Activated T-cell treated with anti-CD3 and anti-CD28 coated beads for 1 hour (primary cell): Measurements from ENCODE around the gene ELL2.

ENCODE experiments used
- DNase-seq: peaks from one replicate; pipeline ENCODE4 v3.0.0-alpha.2; 2020; ENCODE audit warnings: low read depth

The ELL2 gene

DNA sequence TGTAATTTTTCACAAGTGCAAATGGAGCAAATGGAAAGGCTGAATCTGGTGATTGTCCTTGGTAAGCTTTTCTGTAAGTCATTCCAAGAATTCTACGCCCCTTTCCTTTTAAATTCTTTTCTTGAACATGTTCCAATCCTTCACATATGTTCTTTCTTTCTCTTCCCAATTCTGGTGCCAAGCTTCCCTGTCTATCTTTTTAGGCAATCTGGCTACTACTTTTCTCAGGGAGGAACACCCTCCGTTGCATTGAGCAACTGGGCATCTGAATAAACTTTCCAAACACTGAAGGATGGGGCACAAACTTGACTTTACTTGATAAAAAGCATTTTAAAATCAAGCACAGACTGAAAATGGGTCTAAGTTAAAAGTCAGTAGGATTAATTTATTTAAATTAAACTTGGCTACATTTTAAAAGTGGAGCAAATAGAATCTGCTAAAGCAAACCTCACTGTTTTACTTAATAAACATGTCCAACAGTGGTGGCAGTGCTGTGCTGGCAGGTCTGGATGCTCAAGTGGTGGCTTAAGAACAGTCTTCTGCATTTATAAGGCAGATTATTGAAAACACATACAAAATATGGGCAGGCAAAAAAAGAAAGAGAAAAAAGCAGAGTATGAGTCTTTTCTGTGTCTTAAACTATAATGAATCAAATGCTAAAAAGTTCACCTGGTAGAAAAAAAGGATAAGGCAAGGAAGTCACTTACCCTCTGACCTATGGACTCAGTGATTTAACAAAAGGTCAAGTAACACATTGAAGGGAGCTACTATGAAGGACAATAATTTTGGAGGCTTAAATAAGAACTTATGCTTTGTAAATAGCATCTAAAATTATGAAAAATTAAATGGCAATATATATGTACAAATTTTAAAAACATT is 5.4 kb downstream of the ELL2 start:
- DNase-seq, result no peak

- DNase-seq, result no peak
These were observed 6.9 kb downstream of the ELL2 start for GRCh38 chr5:95954716-95955115.

- DNase-seq, result no peak
These were observed 8.5 kb downstream of the ELL2 start for GRCh38 chr5:95953021-95953702.

DNA sequence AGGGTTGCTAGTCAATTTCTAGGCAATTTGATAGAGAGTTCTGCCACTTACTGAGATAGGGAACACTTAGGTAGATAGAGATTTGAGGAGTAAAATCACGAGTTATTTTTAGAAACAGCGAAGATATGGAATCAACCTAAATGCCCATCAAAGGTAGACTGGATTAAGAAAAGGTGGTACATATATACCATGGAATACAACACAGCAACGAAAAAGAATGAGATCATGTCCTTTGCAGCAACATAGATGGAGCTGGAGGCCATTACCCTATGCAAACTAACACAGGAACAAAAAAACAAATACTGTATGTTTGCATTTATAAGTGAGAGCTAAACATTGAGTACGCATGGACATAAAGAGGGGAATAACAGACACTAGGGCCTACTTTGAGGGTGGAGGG is 9.7 kb downstream of the ELL2 start:
- DNase-seq, result no peak

GRCh38 chr5:95949810-95950209 is 11.8 kb downstream of the ELL2 start:
- DNase-seq, result no peak

GRCh38 chr5:95948631-95949030 is 13.0 kb downstream of the ELL2 start:
- DNase-seq, result no peak

DNA sequence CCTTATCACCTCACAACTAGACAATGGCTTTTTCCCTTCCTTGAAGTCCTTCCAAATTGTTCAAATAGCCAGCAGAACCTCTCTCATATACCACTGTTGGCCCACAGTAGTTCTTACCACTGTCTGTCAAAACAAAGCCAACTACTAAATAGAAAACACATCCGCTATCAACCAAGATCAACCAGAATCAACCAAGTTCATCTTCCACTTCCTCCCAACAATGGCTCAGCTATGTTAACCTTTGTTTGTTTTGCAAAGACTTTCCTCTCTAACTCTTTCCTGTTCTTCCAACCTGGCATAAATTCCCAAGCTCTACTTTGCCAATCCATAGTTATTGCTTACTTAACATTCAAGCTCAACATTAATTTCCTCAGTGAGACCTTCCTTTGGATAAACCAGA is 15.2 kb downstream of the ELL2 start:
- no peak for DNase-seq

GRCh38 chr5:95942968-95943367 is 18.7 kb downstream of the ELL2 start:
- no peak for DNase-seq

DNA sequence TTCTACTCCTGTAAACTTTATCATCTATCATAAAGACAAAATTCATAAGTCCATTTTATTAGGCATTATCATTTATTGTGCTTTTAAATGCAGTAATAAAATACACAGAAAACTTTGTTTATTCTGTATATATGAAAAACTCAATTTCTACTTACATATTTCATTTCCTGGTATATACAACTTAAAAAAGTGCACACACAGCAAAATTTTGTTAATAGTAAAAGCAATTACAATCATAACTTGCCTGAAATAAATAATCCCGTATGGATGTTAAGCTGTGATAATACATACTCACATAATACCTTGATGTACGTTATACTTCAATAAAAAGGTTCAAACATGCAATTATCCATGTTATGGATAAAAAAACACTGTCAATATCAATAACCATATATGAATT is 19.2 kb downstream of the ELL2 start:
- no peak for DNase-seq

GRCh38 chr5:95941756-95942155 is 19.9 kb downstream of the ELL2 start:
- no peak for DNase-seq

DNA sequence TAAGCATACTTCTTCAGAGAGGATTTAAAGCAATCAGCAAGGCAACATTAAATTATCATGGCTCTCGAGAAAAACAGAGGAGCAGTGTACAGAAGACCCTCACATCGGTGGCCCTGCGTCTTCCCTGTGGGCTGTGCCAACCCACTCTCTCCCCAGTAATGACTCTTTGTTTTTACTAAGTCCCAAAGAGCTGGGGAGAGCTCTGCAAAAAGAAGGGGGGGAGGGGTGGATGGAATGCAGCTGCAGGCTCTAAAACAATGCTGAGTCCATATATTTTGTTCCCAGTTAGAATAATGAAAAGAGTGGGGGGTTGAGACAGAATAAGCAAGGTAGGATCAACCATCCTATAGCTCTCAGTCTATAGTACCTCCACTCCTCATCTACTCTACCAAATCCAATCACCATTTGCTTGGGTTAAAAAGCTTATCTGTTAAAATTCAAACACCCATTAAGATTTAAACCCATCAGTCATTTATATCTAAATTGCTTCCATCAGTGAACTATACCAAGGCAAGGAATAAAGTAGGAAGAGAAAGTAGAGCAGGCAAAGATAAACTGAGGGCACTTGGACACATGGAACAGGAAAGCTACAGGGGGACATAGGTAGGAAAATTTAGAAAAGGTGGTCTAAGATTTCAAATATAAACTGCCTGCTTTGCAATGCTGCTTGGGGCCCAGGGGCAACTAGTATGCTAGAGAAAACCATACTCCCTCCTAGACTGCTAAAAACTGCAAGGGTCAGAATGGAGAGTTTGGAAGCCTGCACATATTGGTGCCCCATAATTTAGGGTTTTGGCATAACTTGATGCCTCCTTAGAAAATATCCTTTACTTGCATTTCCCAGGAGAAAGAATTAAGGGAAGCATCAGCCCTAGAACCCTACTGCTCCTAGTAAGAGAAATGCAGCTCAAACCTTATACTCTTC is 20.6 kb downstream of the ELL2 start:
- DNase-seq, result no peak

DNA sequence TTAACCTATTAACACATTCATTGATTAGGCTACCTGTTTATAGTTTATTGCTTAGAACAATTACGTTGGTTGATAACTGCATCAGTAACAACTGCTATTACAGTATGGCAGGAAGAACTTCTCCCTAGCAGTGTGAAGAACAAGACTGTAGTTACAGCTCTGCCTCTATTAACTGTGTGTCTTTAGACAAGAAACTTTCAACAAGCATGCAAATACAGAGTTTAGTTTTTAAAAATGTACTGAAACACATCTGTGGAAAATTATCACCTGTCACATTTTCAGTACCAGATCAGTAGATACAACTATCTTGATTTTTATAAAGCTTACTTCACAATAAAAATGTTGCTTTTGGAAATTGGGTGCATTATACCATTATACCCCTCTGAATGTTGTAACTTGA is 22.2 kb downstream of the ELL2 start:
- DNase-seq, result no peak

DNA sequence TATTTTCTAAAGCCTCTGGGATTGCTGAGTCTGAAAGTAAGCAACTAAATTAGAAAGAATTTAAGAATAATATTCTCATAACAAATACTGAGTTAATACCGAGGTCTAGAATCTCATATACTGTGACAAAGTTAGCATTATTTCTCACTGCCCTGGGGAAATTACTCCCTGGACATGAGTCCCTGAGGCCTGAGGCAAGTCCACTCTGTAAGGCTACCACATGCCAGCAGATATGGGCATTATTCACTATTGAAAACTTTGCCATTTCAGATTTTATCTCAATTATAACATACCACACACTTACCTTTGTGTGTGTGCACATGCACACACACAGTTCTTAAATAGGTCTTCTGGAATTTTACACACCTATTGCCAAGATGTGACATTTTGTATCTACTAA is 22.9 kb downstream of the ELL2 start:
- no peak for DNase-seq

- DNase-seq, result no peak
These were observed 23.3 kb downstream of the ELL2 start for GRCh38 chr5:95938347-95938746.

GRCh38 chr5:95937607-95938152 is 24.0 kb downstream of the ELL2 start:
- no peak for DNase-seq

DNA sequence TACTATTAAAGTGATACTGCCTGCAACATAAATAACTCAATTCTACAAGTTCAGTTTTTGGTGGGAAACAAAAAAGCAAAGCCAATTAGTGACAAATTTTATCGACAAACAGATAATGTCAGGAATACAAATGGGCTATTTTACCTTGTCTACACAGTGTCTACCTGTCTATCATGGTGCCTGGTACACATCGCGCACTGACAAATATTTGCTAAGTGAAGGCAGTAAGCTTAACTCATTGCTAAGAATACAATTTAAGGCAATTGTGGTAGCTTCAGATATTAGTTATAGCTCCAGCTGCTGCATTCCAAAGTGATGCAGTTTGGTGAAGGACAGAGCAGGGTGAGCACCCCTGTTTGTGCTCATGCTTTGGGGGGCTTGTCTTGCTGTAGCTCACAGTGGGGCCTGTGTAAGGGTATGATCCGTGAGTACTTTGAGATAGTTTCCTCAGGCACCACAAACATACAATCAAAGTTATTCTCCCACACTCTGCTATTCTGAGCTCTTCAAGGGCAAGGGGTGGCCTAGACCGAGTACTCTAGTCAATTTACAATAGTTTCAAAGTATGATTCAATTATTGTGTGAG is 24.7 kb downstream of the ELL2 start:
- DNase-seq, result no peak

GRCh38 chr5:95935553-95936100 is 26.0 kb downstream of the ELL2 start:
- no peak for DNase-seq

DNA sequence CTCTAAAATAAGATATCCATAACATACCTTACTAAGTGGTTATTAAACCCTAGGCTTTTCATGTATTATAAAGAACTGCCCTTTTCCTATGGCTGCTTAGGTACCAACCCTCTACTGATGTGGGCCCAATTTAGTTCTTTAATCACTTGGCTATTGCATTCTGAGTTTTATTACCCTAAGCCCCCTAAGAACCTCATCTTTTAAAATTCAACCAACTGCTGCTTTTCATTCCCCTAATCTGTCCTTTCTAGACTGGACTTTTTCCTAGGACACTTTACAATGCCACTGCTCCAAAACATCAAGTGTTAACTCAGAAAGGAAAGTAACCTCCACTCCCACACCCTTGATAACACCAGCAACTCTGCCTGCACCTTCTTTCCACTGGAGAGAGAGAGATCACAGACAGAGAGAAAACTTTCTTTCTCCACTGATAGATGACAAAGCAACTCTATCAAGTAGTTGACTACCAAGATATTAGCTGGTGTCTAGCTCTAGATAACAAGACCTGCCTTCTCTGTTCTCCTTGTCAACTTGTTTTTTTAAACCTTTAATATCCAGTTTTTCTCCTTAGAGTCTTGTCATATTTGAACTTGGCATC is 27.3 kb downstream of the ELL2 start:
- no peak for DNase-seq

- DNase-seq, result no peak
These were observed 28.7 kb downstream of the ELL2 start for GRCh38 chr5:95932941-95933340.

DNA sequence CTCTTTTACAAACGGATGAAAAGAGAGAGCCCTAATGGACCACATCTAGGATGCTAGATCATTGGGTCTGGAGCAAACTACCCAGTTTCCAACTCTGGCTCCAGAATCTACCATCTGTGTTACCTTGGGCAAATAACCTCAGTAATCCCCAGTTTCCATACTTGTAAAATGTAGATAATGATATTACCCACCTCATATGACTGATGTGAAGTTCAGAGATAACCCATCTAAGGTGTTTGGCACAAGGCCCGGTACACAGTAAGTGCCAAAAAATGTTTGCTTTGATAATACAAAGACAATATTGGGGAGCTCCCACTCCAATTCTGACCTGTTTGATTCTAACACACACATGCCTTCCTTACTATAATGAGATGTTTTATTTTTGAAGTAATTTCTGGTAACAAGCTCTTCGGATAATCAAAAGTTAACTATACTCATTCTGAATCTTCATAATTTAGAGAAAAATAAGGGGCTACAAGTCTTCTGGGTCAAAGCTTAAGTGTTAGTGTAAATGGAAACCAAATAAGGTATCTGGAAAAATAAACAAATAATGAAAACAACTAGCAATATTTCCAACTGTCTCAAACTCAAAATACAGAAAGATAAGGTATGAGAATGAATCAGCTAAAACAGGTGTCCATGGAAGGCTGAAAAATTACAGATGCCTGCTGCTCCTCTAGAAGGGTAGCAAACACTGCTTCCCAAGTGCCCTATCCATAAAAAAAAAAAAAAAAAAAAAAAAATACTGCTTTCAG is 30.4 kb downstream of the ELL2 start:
- no peak for DNase-seq
